Measurements from ENCODE around the gene MILR1.

DNA sequence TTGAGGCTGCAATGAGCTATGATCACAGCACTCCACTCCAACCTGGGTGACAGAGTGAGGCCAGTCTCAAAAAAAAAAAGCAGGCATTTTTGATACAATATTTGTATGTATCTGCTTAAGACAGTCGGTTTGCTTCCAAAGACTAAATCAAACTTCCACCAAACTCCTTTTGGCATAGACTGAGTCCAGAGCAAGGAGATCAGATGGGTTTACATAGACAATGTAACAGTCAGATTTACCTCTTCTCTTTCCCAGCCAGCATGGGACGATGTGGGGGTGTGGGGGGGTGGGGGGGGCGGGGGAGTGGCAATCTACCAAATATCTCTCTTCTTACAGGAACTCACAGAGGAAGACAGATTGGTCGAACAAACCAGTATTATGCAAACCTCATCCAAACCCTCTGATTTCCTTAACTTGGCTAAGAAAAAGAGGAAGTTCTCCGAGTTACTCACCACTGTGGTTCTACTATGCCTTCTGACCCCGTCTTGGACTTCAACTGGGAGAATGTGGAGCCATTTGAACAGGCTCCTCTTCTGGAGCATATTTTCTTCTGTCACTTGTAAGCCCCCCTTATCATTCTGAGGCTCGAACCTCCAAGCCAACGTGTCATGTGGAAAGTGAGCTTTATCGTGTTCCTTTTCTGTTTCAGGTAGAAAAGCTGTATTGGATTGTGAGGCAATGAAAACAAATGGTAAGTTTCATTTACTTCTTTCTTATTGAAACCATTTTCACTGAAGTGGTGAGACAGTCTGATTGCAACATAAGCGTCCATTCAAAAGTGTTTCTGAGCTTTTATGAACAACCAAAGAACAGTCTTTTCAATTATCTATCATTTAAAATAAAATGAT lies at the start of gene MILR1:
- no peak for TF ChIP-seq POLR2A (IDR thresholded peaks at IDR 0.05)
- TF ChIP-seq, protein P1, sequence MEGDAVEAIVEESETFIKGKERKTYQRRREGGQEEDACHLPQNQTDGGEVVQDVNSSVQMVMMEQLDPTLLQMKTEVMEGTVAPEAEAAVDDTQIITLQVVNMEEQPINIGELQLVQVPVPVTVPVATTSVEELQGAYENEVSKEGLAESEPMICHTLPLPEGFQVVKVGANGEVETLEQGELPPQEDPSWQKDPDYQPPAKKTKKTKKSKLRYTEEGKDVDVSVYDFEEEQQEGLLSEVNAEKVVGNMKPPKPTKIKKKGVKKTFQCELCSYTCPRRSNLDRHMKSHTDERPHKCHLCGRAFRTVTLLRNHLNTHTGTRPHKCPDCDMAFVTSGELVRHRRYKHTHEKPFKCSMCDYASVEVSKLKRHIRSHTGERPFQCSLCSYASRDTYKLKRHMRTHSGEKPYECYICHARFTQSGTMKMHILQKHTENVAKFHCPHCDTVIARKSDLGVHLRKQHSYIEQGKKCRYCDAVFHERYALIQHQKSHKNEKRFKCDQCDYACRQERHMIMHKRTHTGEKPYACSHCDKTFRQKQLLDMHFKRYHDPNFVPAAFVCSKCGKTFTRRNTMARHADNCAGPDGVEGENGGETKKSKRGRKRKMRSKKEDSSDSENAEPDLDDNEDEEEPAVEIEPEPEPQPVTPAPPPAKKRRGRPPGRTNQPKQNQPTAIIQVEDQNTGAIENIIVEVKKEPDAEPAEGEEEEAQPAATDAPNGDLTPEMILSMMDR (IDR thresholded peaks at IDR 0.05) = no peak

All from thyroid gland (tissue), 4 donors.